GM21786 (cell line): ENCODE results near the gene TP73.

ENCODE experiments used
- ATAC-seq: cut with Tn5 transposase; IDR thresholded peaks from one replicate; pipeline ENCODE4 v1.9.1; 2021; ENCODE audit not compliant: unreplicated experiment

The TP73 gene

DNA sequence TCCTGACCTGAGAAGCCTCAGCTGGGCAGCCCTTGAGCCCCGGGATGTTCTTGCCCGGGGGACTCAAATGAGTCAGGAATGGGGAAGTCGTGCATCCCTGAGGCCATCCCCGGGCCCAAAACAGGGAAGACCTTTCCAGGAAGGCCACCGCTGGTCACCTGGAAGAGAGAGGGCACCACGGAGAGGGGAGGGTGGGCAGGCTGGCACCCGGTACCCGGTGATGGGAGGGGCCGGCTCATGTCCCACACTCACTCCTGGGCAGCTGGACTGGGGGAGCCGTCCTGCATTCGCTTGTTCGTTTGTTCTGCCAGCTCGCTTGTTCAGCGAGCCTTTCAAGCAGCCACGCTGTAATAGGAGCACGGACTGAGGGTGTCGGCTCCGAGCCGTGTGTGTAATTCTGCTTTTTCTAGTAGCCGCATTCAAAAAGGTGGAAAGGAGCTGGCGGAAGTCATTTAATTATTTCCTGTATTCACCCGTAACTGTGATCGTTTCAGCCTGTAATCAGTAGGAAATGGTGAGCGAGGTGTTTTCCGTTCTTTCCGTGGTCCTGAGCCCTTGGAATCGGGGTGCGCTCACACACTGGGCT lies 51.6 kb downstream of the TP73 start:
- no peak for ATAC-seq

DNA sequence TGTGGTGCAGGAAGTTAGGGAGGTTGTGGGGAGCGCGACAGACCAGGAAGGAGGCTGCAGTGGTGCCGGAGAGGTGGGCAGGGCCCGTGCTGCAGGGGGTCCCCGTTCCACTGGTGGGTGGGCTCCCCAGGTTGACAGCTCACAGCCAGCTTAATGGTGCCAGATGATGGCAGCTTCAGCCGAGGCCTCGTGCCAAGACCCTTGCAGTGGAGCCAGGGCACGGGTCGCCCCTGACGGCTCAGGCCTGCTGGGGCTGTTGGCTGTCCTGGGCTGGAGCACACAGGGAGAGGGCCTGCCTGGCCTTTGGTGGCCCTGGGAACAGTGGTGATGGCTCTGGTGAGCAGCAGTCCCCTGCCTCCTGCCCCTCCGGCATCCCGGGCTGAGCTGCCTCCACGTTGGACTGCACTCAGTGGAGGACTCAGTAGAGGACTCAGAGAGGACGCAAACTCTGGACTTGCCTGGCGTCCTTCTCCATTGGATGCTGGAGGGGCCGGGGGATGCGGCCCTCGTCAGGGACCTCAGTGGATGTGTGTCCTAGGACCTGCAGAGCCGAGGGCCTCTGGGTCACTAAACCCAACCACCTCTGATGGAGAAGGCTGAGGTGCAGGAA lies 53.1 kb downstream of the TP73 start:
- no peak for ATAC-seq

DNA sequence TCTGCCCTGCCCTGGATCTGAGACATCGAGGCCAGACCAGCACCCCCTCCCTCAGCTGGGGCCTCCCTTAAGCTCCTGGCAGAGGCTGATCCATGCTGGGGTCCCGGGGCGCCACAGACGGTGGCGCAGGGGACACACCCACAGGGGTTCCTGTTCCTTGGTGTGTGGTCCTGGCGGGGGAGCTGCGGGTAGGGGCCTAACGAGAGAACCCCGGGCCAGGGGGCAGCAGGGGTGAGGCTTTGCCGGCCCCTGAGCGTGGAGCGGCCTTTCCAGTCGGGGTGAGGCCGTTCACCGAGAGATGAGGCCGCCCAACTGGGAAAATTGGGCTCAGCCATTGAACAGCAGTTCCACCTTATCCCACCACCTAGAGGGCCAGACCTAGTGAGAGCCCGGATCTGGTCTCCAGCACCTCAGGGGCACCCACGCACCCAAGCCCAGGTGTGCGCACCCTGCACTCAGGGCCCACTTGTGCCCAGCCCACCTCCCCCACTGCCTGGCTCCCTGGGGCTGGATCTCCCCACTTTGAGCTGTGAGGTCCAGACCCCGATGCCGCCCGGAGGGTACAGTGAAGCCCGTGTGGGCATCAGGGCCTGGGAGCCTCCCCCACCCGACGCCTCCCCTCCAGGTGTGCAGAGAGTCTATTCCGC lies 54.5 kb downstream of the TP73 start:
- ATAC-seq, result no peak

DNA sequence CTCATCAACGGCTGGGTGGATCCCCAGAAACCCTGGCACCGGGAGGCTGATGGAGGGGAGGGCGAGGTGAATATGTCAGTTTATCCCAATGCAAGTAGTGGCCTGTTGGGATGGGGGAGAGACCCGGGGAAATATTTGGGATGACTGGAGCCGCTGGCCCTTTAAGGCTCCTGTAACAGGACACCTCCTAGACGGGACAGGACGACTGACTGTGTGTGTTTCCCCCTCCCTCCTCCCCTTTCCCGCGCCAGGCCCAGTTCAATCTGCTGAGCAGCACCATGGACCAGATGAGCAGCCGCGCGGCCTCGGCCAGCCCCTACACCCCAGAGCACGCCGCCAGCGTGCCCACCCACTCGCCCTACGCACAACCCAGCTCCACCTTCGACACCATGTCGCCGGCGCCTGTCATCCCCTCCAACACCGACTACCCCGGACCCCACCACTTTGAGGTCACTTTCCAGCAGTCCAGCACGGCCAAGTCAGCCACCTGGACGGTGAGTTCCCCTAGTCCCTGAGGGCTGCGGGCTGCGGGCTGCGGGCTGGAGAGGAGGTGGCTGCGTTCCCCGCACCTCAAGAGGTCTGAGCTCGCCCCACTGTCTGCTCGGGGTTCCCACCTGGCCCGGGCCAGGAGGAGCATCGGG lies 55.1 kb downstream of the TP73 start:
- ATAC-seq, result no peak

DNA sequence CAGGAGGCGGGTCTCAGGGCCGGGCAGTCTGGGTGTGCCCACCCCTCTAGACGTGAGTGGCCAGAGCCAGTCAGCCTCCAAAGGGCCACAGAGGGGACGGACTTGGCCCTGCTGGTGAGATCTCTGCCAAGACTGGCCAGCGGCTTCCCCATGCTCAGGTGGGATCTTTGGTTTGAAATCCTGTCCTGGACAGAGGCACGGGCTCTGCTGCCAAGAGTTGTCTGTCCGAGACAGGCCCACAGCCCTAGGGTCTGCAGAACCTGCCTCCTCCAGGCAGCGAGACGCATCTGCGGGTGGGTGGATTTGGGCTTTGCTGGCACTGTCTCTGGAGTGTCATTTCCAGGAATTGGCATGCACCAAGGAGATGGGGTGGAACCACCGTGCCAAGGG lies 55.6 kb downstream of the TP73 start:
- ATAC-seq, result no peak

DNA sequence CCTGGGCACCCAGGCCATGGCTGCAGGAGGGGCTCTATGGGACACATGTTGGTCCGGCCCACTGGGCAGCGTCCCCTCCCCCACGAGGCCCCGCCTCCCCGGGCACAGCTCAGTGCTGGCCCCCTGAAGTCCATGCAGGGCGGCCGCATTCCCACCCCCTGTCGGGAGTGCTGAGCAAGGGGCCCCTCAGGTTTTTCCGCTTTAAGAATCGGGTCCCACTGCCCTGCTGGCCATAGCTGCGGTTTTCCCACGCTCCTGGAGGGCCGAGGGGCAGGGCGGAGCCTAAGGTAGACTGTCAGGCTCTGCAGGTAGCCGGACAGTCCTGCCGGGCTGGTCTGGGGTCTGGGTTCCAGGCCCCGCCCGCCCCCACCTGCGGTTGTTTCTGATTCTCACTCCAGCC lies 56.5 kb downstream of the TP73 start:
- no peak for ATAC-seq

DNA sequence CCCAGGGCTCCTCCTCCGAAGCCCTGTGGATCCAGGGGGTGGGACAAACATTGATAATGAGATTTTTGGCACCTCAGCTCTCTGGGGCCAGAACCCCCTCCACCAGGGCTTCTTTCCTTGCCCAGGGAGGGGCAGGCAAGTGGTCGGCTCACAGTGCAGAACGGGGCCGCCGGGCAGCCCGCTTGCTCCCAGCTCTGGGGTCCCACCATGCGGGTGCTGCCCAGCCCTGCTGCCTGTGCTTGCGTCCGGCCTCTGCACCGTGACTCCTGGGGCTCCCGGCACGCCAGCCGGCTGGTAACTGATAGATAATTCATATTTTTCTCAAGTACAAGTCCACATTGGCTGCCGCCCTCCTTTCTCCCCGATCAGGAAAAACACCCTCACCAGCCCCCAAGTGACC lies 57.9 kb downstream of the TP73 start:
- no peak for ATAC-seq

DNA sequence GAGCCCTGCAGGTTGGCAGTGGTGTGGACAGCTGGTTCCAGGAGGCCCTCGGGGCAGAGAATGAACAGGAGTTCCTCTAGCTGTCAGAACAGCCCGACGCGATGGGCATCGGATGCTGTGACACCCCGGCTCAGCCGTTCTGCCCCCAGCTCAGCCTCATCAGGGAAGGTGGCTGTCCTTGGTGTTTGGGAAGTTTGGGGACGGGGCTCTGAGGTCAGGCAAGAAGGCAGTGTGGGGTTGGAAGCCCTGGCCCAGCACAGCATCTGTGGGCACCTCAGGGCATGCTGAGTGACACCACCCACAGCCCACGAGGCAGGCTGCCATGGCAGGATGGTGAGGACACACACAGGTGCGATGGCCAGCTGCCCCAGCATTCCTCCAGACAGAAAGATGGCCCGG lies 59.1 kb downstream of the TP73 start:
- no peak for ATAC-seq

DNA sequence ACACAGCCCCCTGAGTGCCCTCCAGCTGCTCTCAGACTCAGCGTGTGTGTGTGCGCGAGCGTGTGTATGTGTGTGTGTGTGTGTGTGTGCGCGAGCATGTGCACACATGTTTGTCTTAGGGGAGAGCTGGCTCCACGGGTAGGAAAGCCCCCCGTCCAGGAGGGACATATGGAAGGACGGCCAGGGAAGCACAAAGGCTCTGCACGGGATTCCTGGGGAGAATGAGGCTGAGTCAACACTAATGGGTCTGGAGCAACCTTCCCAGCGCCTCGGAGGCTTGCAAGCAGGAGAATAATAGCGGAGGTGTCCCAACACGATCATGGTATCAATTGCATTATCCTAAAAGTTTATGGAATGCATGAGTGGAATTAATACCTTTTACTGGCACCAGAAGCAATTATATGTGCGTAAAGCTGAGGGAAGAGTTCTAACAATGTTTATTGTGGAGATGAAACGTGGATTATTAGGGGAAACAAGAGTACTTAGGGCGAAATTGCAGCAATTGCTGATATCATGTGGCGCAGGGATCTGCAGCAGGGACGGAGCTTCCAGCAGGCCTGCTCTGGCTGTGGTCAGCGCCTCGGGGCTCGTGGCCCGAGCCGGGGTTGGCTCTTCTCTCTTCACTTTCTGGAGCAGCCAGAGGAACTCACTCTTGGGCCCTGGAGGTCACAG lies 59.6 kb downstream of the TP73 start:
- no peak for ATAC-seq

DNA sequence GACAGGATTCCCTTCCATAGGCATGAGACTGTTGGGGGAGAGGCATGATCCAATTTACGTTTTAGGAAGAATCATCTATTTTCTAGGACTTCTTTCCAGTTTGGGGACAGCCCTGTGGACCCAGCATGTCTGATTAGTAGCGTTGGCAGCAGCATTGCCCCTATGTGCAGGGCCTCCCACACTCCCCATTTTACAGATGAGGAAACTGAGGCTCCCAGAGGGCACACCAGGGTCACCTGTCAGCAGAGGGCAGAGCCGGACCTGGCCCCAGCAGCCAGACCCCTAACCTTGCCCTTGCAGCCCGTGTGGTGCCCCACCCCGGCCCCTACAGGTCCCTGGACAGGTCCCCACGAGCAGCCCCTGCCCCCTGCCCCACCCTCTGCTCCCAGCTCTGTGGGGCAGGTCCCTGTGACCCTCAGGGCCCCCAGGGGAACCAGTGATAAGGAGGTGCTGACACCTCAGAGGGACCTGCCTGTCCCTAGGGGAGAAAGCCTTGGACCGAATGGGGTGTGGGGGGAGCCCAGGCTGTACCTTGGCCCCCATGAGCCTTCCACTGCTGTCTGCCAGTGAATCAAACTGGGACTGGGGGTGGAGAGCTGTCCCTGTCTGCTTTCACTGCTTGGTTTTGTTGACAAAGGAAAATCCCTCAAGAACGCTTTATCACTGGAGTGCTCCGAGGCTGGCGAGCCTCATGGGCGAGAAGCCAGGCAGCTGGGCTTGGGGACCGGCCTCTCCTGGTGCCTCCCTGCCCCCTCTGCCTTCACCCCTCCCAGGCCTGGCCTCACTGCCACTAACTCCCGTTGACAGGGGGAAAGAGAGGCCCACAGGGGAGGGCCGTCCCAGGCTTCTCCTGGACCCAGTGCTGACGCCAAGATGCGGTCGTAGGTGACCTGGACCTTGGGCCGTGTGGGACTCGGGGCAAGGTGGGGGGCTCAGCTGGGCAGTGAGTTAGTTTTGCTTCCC lies 60.5 kb downstream of the TP73 start:
- ATAC-seq, result no peak

DNA sequence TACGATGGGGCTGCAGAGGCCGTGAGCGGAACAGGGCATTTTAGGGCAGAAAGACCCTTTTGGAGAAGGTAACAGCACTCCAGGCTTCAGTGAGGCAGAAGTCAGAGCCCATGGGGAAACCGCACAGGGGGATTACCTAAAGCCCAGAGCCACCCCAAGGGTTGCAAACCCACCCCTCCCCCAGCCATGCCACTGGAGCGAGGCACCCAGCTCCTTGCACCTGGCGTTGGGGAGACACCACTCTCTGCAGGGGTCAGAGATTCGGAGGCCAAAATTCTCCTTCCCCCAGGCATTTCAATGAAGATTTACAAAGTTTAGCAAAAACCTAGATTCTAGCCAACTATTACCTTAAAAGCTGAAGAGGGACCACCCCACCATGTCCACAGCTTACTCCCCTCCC lies 61.5 kb downstream of the TP73 start:
- ATAC-seq, result no peak

DNA sequence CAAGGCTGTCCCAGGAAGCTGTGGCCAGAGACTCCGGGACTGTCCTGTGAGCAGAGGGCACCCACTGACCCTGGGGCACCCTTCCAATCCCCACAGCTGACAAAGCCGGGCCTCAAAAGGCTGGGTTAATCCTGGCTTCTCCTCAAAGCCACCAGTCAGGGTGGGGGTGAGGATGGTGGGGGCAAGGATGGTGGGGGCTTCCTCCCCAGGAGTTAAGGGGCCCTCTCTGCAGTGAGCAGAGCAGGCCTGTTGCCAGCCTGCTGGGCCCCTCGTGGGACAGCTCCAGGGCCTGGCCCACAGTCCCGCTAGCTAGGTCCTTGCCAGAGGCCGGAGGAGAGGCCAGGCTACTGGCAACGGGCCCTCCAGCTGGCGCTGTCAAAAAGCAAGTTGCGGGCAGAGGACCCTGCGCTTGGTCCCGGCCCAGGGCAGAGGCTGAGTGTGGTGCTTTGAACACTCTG lies 62.0 kb downstream of the TP73 start:
- ATAC-seq, result no peak

DNA sequence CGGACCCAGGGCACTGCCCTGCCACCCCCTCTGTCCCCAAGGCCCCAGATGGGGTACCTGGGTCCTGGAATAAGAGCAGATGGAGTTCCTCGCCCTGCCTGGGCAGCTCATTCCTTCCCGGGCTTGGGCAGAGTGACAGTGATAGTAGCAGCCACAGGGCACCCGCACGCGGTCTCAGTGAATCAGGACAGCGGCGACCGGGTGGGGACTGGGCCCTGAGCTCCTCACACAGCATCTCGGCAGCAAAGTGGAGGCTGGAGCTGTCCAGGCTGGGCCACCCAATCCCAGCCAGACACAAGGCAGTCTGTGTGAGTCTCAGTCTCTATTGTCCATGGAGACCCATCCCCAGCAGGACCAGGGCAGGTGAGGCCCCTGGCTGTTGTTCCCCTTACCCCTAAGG lies 62.5 kb downstream of the TP73 start:
- ATAC-seq, result no peak

DNA sequence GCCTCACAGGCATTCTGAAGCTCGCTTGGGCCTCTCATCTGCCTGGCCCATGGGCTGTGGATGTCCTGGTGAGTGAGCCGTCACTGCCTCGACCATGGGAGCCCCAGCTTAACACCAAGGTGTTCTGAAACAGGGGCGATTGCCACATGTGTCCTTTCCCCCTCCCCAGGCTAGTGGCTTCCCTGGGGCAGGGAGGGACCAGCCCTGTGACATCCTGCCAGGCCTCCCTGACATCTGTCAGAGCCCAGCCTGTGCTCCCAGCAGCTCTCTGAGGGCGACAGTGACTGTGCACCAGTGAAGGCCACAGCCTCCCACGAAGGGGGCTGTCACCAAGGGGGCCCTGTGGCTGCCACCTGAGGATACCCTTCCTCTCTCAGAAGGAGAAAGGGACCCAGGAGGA lies 64.0 kb downstream of the TP73 start:
- no peak for ATAC-seq

DNA sequence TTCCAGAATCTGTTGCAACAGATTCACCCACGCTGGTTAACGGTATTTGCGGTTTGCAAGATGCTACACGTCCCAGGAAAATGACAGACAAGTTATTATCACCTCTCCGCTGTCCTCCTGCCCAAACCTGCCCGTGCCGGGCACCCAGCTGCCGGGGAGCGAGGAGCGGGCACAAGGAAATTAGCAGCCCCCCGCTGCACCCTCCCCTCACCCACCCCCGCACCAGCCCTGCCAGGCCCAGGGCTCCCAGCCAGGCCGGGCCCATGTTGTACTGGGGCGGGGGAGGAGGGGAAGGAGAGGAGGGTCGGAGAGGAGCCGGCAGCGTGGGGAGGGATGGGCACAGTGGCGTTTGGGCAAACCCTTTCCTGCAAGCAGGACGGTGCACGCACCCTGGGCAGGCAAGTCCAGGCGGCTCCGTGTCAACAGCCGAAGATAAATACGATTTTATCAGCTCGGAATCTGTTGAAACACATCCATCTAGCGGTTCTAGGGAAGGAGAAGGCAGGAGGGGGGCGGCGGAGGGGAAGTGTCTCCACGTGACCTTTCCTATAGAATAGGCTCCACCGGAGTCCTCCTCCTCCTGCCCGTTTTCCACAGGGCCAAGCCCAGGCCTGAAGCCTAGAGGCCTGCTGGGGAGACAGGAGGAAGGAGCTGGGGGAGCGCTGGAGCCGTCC lies 64.9 kb downstream of the TP73 start:
- ATAC-seq, result no peak

DNA sequence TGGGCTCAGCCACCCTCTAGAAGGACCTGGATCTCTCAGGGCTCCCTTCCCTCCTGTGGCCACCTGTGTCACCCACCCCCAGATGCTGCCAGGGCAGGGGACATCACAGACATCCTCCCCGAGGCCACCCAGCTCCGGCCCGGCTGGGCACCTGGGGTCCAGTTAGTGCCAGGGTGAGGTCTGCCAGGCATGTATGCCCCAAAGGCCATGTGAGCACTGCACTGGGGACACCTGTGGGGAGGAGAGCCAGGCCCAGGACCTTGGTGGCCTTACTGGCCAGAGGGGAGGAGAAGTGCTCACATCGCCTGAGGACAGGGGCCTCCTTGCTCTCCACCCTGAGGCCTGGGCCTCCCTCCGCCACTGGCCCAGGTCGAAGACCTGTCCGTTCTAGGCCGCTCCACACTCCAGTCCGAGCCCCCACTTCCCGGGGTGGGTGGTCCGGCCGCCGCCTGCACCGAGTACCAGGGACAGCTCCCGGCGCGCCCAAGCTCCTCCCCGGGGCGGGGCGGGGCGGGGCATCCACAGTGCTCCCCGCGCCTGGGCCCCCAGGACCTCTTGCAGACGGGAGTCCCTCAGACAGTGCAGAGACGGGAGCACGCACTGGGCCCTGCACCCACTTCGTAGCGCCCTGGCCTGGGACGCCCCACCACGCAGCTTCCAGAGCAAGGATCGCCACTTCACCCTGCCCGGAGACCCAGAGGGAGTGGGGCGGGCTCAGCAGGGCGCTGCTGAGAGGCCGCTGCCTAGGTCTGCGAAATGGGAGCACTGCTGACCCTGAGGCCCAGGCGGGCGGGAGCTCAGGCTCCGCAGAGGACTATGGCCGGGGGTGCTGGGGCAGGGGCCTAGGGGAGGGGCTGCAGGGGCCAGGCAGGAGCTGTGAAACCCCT lies 65.6 kb downstream of the TP73 start:
- no peak for ATAC-seq

DNA sequence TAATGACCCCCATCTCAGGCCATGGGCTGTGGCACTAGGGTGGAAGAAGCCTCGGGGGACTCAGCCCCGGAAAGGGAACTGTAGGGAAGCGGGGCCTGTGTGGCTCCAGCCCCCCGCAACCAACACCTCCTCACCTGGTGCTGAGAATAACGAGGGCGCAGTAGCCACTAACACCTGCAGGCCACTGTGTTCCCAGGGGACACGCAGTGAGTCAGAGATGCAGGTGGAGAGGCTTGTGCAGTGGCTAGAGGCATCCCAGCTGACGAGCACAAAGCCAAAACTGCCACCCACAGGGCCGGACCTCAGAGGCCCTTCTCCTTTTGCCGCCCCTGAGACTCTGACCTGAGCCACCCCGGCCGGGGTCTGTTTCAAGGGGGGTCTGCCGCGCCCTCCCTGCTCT lies 66.4 kb downstream of the TP73 start:
- ATAC-seq, result no peak

DNA sequence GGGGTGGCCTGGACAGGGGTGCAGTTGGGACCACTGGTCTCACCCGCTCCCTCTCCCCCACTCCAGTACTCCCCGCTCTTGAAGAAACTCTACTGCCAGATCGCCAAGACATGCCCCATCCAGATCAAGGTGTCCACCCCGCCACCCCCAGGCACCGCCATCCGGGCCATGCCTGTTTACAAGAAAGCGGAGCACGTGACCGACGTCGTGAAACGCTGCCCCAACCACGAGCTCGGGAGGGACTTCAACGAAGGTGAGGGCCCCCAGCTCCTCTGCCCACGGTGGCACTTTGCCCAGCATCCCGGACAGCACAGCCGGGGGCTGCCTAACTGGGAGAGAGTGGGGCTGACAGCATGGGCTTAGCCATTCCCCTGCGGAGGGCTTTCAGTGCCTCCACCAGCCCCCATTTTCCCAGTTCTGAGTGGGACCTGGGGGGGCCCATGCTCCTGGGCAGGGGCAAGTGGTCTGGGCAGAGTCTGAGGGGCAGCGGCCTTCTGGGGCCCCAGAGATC lies 69.7 kb downstream of the TP73 start:
- no peak for ATAC-seq

DNA sequence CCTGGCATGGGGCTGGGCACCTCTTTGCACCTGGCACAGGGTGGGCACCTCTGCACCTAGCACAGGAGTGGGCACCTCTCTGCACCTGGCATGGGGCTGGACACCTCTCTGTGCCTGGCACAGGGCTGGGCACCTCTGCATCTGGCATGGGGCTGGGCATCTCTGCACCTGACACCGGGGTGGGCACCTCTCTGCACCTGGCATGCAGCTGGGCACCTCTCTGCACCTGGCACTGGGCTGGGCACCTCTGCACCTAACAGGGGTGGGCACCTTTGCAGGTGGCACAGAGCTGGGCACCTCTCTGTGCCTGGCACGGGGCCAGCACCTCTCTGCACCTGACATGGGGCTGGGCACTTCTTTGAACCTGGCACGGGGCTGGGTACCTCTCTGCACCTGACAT lies 70.5 kb downstream of the TP73 start:
- ATAC-seq, result no peak
